Right lobe of liver (tissue), 4 donors: ENCODE data around the gene MAMDC4.

Experiments
- CTCF ChIP-seq, 4 donors: fragments of 200-600 bp in 3 of 4; fragments of 450-650 bp in 1 of 4; IDR thresholded peaks; one replicate each; pipeline versions ENCODE4 v1.5.1 to v1.8.0; 2016 to 2022; ENCODE audit warnings: antibody characterized with exemption in 4 of 4, mild to moderate bottlenecking in 2 of 4
- POLR2A ChIP-seq: fragments of 450-650 bp; IDR thresholded peaks from one replicate; pipeline ENCODE4 v1.6.1; 2017; ENCODE audit warnings: antibody characterized with exemption, mild to moderate bottlenecking
- donor health status: DM: no; HTN: no; CAD: no.
- donor health status: DM: no; HTN: no; CAD: no.
- donor health status: DM: no; HTN: yes; CAD: no.

- TF ChIP-seq CTCF (IDR thresholded peaks at IDR 0.05): no peak
- no peak for TF ChIP-seq POLR2A
These were observed 43.9 kb upstream of the MAMDC4 start for GRCh38 chr9:136808075-136808805.
